BJ (cell line): ENCODE measurements around the gene ARID5B. TPM values are rescaled to one million over a fixed set of nuclear protein-coding genes. Genes with fewer than 3 reads are reported as not detected.
A peak's percentile ranks its signal among the peaks of the same experiment; 100 is the strongest.

Experiments
- CTCF ChIA-PET: fragments of 350-600 bp; formaldehyde crosslinking; extraction: SDS; loops from one replicate; lab custom pipeline; 2021; ENCODE audit warnings: antibody characterized with exemption, inconsistent platforms; lab: Yijun Ruan, JAX
- POLR2A ChIA-PET: fragments of 300-600 bp; sonication (Branson Sonifier 250); formaldehyde crosslinking; extraction: SDS; loops from one replicate; lab custom pipeline; 2021; ENCODE audit warnings: antibody characterized with exemption; lab: Charles Lee
- DNase-seq: peaks from one replicate; pipeline ENCODE4 v3.0.0-alpha.2; 2011; ENCODE audit warnings: low read depth
- H3K27me3 ChIP-seq: 2 replicates; pipeline ENCODE4 v1.6.0; 2011; ENCODE audit warnings: low read length; ENCODE audit not compliant: control insufficient read depth, insufficient read depth
- H3K36me3 ChIP-seq: 2 replicates; pipeline ENCODE4 v1.5.1; 2011; ENCODE audit warnings: low read length; ENCODE audit not compliant: control insufficient read depth, insufficient read depth
- H3K4me3 ChIP-seq: 2 replicates; pipeline ENCODE4 v1.5.1; 2011; ENCODE audit warnings: low read depth, mild to moderate bottlenecking, control low read depth, low read length
- polyA plus RNA-seq: library from polyadenylated mRNA; depleted of rRNA; stranded (reverse); fragments of >200 nt; gene quantifications from 2 replicates; pipeline ENCODE4 v1.2.3, GENCODE V29; 2011
- TF ChIP-seq, protein P1 (sequence below): IDR thresholded peaks from 2 replicates; pipeline ENCODE4 v1.5.1; 2011; ENCODE audit warnings: low read depth, mild to moderate bottlenecking, control low read depth, inconsistent platforms, low read length, moderate library complexity; ENCODE audit not compliant: insufficient read depth

ARID5B gene
- polyA plus RNA-seq, 1 experiment, result 73.8 TPM

DNA sequence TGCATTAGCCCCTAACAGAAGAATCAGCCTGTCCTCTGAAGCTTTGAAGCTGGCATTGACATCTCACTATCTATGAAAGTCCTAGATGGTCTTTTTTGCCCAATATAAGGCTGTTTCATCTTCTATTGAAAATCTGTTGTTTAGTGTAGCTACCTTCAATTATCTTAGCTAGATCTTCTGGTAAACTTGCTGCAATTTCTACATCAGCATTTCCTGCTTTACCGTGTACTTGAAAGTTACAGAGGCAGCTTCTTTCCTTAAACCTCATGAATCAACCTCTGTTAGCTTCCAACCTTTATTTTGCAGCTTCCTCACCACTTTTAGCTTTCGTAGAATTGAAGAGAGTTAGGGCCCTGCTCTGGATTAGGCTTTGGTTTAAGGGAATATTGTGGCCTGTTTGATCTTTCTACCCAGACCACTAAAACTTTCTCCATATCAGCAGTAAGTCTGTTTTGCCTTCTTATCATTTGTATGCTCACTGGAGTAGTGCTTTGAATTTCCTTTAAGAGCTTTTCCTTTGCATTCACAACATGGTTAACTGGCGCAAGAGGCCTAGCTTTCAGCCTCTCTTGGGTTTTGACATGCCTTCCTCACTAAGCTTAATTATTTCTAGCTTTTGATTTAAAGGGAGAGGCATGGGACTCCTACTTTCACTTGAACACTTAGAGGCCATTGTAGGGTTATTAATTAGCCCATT, 32.5 kb downstream of the ARID5B start:
- ChIA-PET CTCF (interaction anchor here (0.6 to 1.7 kb wide), 6 partner anchors 11 to 663 kb away, joined by 3 to 7 read pairs (median 3); no protein-coding TSS in a partner anchor), POLR2A (interaction anchor here (0.6 kb wide), 1 partner anchor 14 kb away, joined by 3 read pairs; no protein-coding TSS in a partner anchor)
- Histone ChIP-seq H3K27me3 (no peaks in the 10 kb centered on the region), H3K4me3 (no peak overlapping the region), H3K36me3 (no peaks in the 10 kb centered on the region; the same call in 1 of the 2 replicates)
- TF ChIP-seq, protein P1, sequence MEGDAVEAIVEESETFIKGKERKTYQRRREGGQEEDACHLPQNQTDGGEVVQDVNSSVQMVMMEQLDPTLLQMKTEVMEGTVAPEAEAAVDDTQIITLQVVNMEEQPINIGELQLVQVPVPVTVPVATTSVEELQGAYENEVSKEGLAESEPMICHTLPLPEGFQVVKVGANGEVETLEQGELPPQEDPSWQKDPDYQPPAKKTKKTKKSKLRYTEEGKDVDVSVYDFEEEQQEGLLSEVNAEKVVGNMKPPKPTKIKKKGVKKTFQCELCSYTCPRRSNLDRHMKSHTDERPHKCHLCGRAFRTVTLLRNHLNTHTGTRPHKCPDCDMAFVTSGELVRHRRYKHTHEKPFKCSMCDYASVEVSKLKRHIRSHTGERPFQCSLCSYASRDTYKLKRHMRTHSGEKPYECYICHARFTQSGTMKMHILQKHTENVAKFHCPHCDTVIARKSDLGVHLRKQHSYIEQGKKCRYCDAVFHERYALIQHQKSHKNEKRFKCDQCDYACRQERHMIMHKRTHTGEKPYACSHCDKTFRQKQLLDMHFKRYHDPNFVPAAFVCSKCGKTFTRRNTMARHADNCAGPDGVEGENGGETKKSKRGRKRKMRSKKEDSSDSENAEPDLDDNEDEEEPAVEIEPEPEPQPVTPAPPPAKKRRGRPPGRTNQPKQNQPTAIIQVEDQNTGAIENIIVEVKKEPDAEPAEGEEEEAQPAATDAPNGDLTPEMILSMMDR, result no peak
- DNase-seq, result no peak

DNA sequence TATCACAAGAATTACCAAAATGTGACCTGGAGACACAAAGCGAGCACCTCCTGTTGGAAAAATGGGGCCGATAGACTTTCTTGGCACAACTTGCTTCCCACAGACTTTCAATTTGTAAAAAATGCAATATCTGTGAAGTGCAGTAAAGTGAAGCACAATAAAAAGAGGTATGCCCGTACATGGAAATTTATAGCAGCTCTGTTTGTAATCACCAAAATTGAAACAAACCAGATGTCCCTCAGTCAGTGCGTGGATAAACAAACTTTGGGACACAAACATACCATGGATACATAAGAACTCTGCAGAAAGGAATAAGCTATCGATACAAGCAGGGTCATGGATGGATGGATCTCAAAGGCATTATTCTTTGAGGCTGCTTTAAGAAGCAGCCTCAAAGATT, 33.6 kb downstream of the ARID5B start:
- TF ChIP-seq, protein P1, result peak; percentile 16
- no peak for DNase-seq
- no peaks in the 10 kb centered on the region for H3K27me3 ChIP-seq
- no peak overlapping the region for H3K4me3 ChIP-seq
- no peaks in the 10 kb centered on the region; the same call in 1 of the 2 replicates for H3K36me3 ChIP-seq
- POLR2A ChIA-PET, result no interaction called here
- CTCF ChIA-PET, result interaction anchor here (0.8 kb wide), 1 partner anchor 11 kb away, joined by 4 read pairs; no protein-coding TSS in a partner anchor

DNA sequence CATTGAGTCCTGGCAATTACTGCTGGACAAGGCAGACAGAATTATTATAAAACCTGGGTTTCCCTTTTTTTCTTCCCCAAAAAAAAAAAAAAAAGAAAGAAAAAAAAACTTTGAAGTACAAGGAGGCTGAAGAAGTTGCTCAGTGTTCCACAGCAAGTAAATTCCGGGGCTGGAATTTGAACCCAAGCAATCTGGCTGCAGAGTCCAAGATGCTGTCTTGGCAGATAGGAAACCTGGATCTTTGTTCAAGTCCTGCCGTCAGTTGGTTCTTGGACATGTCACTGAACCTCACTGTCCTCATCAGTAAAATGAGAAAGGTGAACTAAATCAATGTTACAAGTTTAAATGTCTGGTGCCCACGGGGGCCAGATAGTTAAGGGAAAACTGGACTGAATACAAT, 35.3 kb downstream of the ARID5B start:
- Histone ChIP-seq H3K4me3 (no peak overlapping the region), H3K27me3 (no peaks in the 10 kb centered on the region), H3K36me3 (peaks cover 2% of the 10 kb centered on the region)
- ChIA-PET POLR2A (no interaction called here), CTCF (interaction anchor here (0.6 to 1.6 kb wide), 3 partner anchors 34 to 322 kb away, joined by 3 read pairs; no protein-coding TSS in a partner anchor)
- DNase-seq, result no peak
- TF ChIP-seq, protein P1, result no peak

DNA sequence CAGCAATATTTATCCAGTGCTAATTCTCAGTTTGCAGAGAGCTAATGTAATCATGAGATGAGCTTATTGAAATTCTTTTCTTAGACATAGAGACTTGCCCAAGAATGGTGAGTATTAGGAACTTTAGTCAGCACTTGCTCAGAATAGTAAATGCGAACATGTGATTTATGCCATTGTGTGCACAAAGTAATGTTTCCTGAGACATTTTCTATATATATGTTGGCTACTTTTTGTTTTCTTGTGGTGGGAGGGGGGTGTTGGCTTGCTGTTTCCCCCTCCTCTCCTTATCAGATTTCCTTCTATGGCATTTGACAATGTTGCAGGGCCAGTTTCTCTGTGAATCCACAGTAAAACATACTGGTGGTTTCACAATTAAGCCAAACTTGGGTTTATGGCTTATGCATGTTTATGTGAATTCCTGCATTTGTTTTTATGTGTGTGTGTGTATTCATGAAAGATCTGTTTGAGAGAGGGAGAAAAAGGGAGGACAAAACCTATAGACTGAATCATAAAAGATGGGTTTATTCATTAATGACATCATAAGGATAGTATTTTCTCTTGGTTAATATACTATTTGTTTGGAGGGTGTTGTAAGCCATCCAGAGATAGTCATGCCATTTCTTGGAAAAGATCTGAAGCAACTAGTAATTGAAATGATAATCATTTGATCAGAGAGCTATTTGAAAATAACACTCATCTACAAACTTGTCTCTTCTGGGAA, 36.3 kb downstream of the ARID5B start:
- DNase-seq, result no peak
- CTCF ChIA-PET, result interaction anchor here (1.0 to 1.6 kb wide), 2 partner anchors 14 to 35 kb away, joined by 3 read pairs; no protein-coding TSS in a partner anchor
- TF ChIP-seq, protein P1, result no peak
- Histone ChIP-seq H3K36me3 (peaks cover 2% of the 10 kb centered on the region), H3K4me3 (no peak overlapping the region), H3K27me3 (no peaks in the 10 kb centered on the region)
- POLR2A ChIA-PET, result interaction anchor here (0.5 kb wide), 1 partner anchor 176 kb away, joined by 3 read pairs; no protein-coding TSS in a partner anchor

DNA sequence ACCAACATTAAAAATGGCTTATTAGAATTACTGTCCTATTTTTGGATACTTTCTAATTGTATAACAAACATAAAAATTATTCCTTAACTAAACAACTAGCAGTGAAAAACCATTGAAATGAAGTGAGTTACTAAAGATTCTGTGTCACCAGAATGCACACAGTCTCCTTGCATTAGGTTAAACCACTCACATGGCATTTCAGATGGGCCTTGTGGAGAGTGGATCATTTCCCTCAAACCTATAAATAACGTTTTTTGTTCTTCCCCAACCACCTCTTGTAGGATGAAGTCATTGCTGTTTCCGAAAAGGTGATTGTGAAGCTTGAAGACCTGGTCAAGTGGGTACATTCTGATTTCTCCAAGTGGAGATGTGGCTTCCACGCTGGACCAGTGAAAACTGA, 38.4 kb downstream of the ARID5B start:
- no peak for DNase-seq
- TF ChIP-seq, protein P1, result no peak
- H3K27me3 ChIP-seq, result no peaks in the 10 kb centered on the region
- no peak overlapping the region for H3K4me3 ChIP-seq
- ChIA-PET CTCF (interaction anchor here (0.7 to 1.0 kb wide), 2 partner anchors 43 to 817 kb away, joined by 3 read pairs; no protein-coding TSS in a partner anchor), POLR2A (no interaction called here)
- peaks cover 2% of the 10 kb centered on the region for H3K36me3 ChIP-seq
